Esophagus muscularis mucosa (tissue), 4 donors: Measurements from ENCODE around the gene ANKRD44. TPM values are rescaled to one million over a fixed set of nuclear protein-coding genes. Genes with fewer than 3 reads are reported as not detected.

Experiments
- DNase-seq: peaks from one replicate; pipeline ENCODE4 v3.0.0-alpha.2; 2017; ENCODE audit errors: extremely low spot score
- H3K27ac ChIP-seq, 4 donors: fragments of 200-600 bp; sonication (generic); replicated peaks in 1 of 4; 1 replicate in 3 of 4; 2 replicates in 1 of 4; pipeline ENCODE4 v1.5.1; 2016 to 2019; ENCODE audit warnings: mild to moderate bottlenecking in 1 of 4
- H3K27me3 ChIP-seq, 4 donors: fragments of 200-600 bp; sonication (generic); one replicate each; pipeline versions ENCODE4 v1.5.1 to v1.6.0; 2016 to 2019
- H3K36me3 ChIP-seq, 4 donors: fragments of 200-600 bp; sonication (generic); one replicate each; pipeline ENCODE4 v1.5.1; 2016 to 2019
- H3K4me1 ChIP-seq, 4 donors: fragments of 200-600 bp; sonication (generic); one replicate each; pipeline ENCODE4 v1.5.1; 2016 to 2019
- H3K4me3 ChIP-seq, 4 donors: fragments of 200-600 bp; sonication (generic); 1 replicate in 2 of 4; 2 replicates in 2 of 4; pipeline ENCODE4 v1.5.1; 2016 to 2019; ENCODE audit warnings: mild to moderate bottlenecking in 4 of 4, moderate library complexity in 1 of 4
- H3K9me3 ChIP-seq, 4 donors: fragments of 200-600 bp; sonication (generic); 1 replicate in 3 of 4; 2 replicates in 1 of 4; pipeline ENCODE4 v1.5.1; 2016 to 2019
- EP300 ChIP-seq: sonication (generic); formaldehyde crosslinking; IDR thresholded peaks from one replicate; pipeline ENCODE4 v1.6.1; 2017; ENCODE audit warnings: antibody characterized with exemption
- POLR2A ChIP-seq: fragments of 450-650 bp; IDR thresholded peaks from one replicate; pipeline ENCODE4 v1.6.1; 2017; ENCODE audit warnings: antibody characterized with exemption, moderate library complexity, mild to moderate bottlenecking, low read depth
- POLR2AphosphoS5 ChIP-seq, 2 donors: sonication (generic); formaldehyde crosslinking; IDR thresholded peaks; one replicate each; pipeline ENCODE4 v1.6.1; 2017; ENCODE audit warnings: antibody characterized with exemption in 2 of 2
- WGBS: methylation state at CpG from one replicate; pipeline ENCODE4 v1.1.5; 2018; 5-methylcytosine and 5-hydroxymethylcytosine counted together
- intact Hi-C: fragments of 100-400 bp; cut with DNase I; formaldehyde crosslinking; loops from one replicate; pipeline ENCODE4 v1.15.1; 2023
- total RNA-seq, 4 donors: library from RNA; depleted of rRNA; stranded (reverse); fragments of >200 nt; gene quantifications; one replicate each; pipeline versions ENCODE4 v1.1.0 to v1.2.1, GENCODE V29; 2016
- TF ChIP-seq, protein P1 (sequence below), 3 experiments: fragments of 200-600 bp in 2 of 3; fragments of 450-650 bp in 1 of 3; sonication (generic) in 2 of 3; IDR thresholded peaks; one replicate each; pipeline ENCODE4 v1.5.1; 2017 to 2019; ENCODE audit warnings: antibody characterized with exemption in 3 of 3, mild to moderate bottlenecking in 2 of 3, moderate library complexity in 1 of 3

Gene ANKRD44
- total RNA-seq, 4 donors from 2014 or later = 41.4 to 76.6 (median 48.1) TPM

DNA sequence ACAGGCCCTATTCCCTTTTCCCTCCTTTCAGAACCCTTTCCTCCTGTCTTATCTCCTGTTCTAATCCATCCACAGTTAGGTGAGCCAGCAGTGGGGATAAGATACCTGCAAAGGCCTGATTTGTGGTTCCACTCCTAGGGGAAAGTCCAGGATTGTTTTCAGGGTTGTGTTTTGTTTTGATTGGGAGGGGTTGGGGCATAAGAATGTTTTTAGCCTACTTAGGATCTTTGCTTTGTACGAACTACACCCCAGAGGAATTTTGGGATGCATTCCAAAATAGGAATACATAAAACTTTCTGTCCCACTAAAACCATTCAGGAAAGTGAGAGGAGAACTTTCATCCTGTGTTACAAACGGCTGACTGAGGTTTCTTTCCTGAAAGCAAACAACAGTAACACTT lies 233.2 kb downstream of the ANKRD44 start:
- no peaks in the 10 kb centered on the region for H3K27me3 ChIP-seq
- TF ChIP-seq POLR2AphosphoS5 (IDR thresholded peaks at IDR 0.05) = no peak
- H3K4me3 ChIP-seq = no peak overlapping the region
- WGBS = 54% methylated on average over 2 of the region's 2 CpGs
- intact Hi-C loops = no loop called here
- H3K9me3 ChIP-seq = no peaks in the 10 kb centered on the region
- no peak for DNase-seq
- peaks cover 17 to 37% (median 32%) of the 10 kb centered on the region in 4 donors for H3K4me1 ChIP-seq
- peaks cover 0 to 48% (median 12%) of the 10 kb centered on the region in 4 donors for H3K36me3 ChIP-seq
- H3K27ac ChIP-seq = peak overlapping the region in 1 of 4 donors; percentile 5

DNA sequence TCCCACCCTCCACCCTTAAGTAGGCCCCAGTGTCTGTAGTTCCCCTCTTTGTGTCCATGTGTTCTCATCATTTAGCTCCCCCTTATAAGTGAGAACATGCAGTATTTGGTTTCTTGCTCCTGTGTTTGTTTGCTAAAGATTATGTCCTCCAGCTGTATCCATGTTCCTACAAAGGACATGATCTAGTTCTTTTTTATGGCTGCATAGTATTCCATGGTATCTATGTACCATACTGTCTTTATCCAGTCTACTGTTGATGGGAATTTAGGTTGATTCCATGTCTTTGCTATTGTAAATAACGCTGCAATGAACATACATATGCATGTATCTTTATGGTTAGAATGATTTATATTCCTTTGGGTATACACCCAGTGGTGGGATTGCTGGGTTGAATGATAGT lies 233.9 kb downstream of the ANKRD44 start:
- intact Hi-C loops = no loop called here
- Histone ChIP-seq H3K27me3 (no peaks in the 10 kb centered on the region), H3K36me3 (peaks cover 0 to 47% (median 12%) of the 10 kb centered on the region in 4 donors), H3K9me3 (no peaks in the 10 kb centered on the region), H3K27ac (no peak overlapping the region), H3K4me1 (peaks cover 17 to 37% (median 34%) of the 10 kb centered on the region in 4 donors), H3K4me3 (no peak overlapping the region)
- WGBS = 0% methylated on average over 1 of the region's 1 CpG
- TF ChIP-seq POLR2AphosphoS5 (IDR thresholded peaks at IDR 0.05) (no peak), POLR2A (no peak)
- DNase-seq = no peak

DNA sequence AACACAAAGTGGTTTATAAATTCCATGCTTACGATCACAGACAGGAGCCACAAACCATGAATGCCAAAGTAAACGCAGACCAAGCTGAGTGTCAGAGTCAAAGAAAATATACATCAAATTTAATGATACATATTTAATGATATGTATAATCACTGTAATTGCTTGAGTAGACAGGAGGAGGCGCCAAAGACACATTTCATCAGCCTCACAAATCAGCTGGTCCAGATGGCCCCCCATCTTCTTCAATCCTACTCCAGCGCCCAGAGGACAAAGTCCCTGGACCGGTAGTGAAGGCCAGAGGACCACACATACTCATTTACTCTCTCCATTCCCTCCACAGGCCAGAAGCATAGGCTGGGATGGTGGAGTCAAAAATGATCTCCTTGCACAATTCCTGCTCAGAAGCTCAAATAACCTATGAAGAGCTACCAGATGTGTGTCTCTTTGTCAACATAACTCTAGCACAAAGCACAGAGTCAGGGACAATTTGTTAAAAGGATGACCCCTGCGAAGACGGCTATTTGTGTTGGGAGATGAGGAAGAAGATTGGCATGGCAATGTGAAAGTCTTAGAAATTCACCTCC lies 234.7 kb downstream of the ANKRD44 start:
- no peak overlapping the region for H3K4me3 ChIP-seq
- intact Hi-C loops = no loop called here
- no peak for DNase-seq
- no peak overlapping the region for H3K27ac ChIP-seq
- no peaks in the 10 kb centered on the region for H3K9me3 ChIP-seq
- TF ChIP-seq POLR2A = no peak
- TF ChIP-seq, protein P1, sequence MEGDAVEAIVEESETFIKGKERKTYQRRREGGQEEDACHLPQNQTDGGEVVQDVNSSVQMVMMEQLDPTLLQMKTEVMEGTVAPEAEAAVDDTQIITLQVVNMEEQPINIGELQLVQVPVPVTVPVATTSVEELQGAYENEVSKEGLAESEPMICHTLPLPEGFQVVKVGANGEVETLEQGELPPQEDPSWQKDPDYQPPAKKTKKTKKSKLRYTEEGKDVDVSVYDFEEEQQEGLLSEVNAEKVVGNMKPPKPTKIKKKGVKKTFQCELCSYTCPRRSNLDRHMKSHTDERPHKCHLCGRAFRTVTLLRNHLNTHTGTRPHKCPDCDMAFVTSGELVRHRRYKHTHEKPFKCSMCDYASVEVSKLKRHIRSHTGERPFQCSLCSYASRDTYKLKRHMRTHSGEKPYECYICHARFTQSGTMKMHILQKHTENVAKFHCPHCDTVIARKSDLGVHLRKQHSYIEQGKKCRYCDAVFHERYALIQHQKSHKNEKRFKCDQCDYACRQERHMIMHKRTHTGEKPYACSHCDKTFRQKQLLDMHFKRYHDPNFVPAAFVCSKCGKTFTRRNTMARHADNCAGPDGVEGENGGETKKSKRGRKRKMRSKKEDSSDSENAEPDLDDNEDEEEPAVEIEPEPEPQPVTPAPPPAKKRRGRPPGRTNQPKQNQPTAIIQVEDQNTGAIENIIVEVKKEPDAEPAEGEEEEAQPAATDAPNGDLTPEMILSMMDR (IDR thresholded peaks at IDR 0.05) = peak in 2 of 3 experiments; percentile 19 to 30
- H3K4me1 ChIP-seq = peaks cover 14 to 39% (median 32%) of the 10 kb centered on the region in 4 donors
- no peaks in the 10 kb centered on the region for H3K27me3 ChIP-seq
- 87% methylated on average over 7 of the region's 7 CpGs for WGBS
- H3K36me3 ChIP-seq = peaks cover 0 to 39% (median 11%) of the 10 kb centered on the region in 4 donors

DNA sequence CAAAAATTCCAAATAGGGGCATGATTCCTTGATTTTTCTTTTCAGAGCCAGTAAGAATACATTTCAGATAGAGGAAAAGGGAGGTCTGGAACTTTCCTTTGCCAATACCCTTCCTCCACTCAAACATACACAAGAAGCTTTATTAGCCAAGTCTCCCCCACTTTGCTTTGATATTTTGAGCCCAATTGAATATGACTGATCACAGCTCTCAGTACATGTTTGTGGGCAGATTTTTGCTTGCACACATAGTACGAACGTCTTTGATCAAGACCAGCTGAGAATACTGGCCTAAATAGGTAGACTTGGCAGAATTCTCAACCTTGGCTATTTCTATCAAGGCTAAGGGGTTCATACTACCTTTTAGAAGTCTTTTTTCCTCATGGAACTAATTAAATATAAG lies 235.3 kb downstream of the ANKRD44 start:
- intact Hi-C loops = no loop called here
- no peak for DNase-seq
- H3K9me3 ChIP-seq = no peaks in the 10 kb centered on the region
- H3K4me1 ChIP-seq = peaks cover 9 to 34% (median 26%) of the 10 kb centered on the region in 4 donors
- H3K27me3 ChIP-seq = no peaks in the 10 kb centered on the region
- WGBS = 96% methylated on average over 2 of the region's 2 CpGs
- no peak for TF ChIP-seq EP300
- no peak for TF ChIP-seq POLR2AphosphoS5 (IDR thresholded peaks at IDR 0.05)
- TF ChIP-seq, protein P1 (IDR thresholded peaks at IDR 0.05) = no peak
- TF ChIP-seq POLR2A = no peak
- H3K36me3 ChIP-seq = peaks cover 0 to 38% (median 9%) of the 10 kb centered on the region in 4 donors
- no peak overlapping the region for H3K27ac ChIP-seq
- H3K4me3 ChIP-seq = no peak overlapping the region

- H3K4me3 ChIP-seq = no peak overlapping the region
- H3K9me3 ChIP-seq = no peaks in the 10 kb centered on the region
- H3K27me3 ChIP-seq = no peaks in the 10 kb centered on the region
- DNase-seq = no peak
- 87% methylated on average over 1 of the region's 1 CpG for WGBS
- H3K36me3 ChIP-seq = peaks cover 0 to 37% (median 9%) of the 10 kb centered on the region in 4 donors
- intact Hi-C loops = no loop called here
- TF ChIP-seq, protein P1 (IDR thresholded peaks at IDR 0.05) = no peak
- no peak for TF ChIP-seq EP300
- no peak for TF ChIP-seq POLR2AphosphoS5 (IDR thresholded peaks at IDR 0.05)
- TF ChIP-seq POLR2A = no peak
- H3K4me1 ChIP-seq = peaks cover 3 to 22% (median 14%) of the 10 kb centered on the region in 4 donors
- peak overlapping the region in 1 of 4 donors; percentile 51 for H3K27ac ChIP-seq
Measured at GRCh38 chr2:197073701-197074433, 236.7 kb downstream of the ANKRD44 start.
